Head of caudate nucleus (tissue), 42 donors: ENCODE measurements around the gene ANKRD31.
"Not testable (repeated sequence)": the region's sequence is repeated elsewhere in the genome, so short reads cannot be mapped to it uniquely, and the experiment has no call there.

Experiments used
- DNase-seq, 42 donors: peaks; one replicate each; pipeline versions ENCODE4 v3.0.0 to v3.0.0-alpha.2; 2020 to 2021; ENCODE audit warnings: mixed read lengths in 7 of 42
- intact Hi-C: fragments of 100-400 bp; cut with DNase I; formaldehyde crosslinking; loops from one replicate; pipeline ENCODE4 v1.15.0; 2022

ANKRD31 gene

DNA sequence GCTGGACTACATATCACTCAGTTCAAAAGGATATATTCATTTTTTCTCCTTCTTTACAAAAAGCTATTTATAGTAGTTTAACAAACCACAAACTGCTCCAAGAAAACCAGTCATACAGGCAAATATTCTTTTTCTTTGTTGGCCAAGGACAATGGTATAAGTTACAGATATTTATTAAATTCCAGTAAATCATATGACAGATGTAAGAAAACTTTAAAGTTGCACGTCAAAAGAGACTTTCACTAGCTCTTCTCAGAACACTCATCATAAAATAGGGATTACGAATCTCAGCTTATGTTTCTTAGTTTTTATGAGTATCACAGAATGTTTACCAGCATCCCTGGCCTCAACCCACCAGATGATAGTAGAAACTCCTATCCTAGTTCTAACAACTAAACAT lies 67.2 kb downstream of the ANKRD31 start:
- intact Hi-C loops: no loop called here
- no peak for DNase-seq

DNA sequence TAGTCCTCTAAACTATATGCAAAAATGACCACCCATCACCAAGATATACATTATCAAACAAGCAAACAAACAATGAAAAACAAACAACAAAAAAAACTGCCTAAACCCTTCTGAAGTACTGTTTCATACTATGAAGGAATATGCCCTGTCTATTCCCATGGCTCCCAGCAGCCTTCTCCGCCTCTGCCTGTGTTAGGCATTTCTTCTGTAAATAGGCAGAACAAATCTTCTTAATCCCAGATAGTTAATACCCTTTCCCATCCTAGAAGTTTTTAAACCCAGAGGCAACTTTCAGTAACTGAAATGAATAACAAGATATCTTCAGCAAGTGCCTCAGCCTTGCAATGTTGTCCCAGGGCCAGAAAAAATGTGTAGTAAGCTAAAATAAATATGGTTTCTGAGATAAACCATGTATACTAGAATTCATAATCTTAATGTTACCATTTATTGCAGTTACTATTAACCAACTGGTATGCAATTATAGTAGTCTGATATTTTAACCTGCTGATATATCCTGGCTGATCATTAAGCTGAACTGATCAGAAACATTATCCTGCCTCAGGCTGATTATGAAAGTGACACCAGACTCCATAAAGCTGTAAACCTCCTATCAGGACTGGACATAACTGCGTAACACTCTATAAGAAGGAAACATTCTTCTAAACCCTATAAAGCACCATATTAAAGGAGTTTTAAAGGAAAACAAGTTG lies 68.5 kb downstream of the ANKRD31 start:
- intact Hi-C loops: no loop called here
- no peak for DNase-seq

DNA sequence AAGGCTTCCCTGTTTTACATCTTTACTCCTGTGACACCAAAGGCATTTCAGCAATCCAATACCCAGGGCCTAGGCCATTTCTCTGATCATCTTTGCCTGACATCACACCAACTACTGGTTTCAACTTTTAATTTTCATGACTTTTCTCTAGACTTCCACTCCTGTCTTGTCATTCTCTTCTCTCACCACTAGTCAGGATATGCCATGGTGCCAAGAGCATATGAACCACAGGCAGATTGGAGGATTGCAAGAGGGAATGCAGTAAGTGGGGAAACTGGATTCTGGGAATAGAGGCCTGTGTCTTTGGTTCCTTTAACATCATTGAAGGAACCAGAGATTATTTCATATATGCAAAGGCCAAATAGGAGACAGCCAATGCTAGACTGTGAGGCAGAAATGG lies 69.3 kb downstream of the ANKRD31 start:
- no peak for DNase-seq
- intact Hi-C loops: no loop called here

DNA sequence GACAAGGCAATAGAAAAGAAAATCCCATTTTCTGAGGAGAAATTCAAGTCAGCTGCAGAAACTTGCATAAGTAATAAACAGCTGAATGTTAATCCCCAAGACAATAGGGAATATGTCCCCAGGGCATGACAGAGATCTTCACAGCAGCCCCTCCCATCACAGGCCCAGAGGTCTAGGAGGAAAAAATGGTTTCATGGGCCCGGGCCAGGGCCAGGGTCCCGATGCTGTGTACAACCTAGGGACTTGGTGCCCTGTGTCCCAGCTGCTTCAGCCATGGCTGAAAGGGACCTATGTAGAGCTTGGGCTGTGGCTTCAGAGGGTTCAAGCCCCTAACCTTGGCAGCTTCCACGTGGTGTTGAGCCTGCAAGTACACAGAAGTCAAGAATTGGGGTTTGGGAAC lies 75.2 kb downstream of the ANKRD31 start:
- intact Hi-C loops, DNase-seq: not testable (repeated sequence)

DNA sequence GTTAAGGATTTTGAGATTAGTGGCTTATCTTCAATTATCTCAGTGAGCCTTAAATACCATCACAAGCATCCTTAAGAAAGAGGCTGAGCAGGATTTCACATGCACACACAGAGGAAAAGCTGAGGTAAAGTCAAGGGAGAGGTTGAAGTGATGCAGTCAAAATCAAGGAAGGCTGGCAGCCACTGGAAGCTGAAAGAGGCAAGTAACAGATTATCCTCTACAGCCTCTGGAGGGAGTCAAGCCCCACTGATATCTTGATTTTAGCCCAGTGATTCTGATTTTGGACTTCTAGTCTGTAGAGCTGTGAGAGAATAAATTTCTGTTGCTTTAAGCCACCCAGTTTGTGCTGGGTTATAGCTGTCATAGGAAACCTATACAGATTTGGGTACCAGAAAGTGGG lies 80.1 kb downstream of the ANKRD31 start:
- DNase-seq: no peak
- intact Hi-C loops: no loop called here

DNA sequence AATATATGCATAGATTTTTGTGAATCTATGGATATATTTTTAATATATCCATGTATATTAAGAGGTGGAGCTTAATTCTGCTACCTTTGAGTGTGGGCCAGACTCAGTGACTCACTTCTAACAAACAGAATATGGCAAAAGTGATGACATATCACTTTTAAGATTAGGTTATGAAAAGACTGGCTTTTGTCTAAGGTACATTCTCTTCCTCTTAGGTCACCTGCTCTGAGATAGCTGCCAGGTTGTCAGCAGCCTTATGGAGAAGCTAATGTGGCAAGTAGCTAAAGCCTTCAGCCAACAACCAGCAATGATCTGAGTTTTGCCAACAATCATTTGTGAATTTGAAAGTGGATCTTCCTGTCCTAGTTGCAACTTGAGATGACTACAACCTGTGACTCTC lies 83.8 kb downstream of the ANKRD31 start:
- intact Hi-C loops: no loop called here
- no peak for DNase-seq

DNA sequence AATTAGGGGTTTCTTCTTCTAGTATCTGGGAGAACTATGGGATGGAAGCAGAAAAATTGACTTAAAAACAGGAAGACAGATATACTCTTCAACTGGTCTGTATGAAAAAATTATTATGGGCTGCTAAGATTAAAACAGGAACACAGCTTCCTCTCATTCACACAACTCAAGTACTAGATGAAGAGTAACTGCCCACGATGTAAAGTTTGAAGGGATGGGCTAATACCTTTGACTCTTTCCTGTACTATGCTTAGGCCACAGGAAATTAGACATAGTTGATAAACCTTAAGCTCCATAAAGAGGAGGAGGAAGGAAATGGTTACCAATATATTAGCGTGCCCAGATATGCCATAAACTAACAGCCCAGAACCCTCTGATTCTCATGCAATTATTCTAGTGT lies 88.6 kb downstream of the ANKRD31 start:
- intact Hi-C loops: no loop called here
- DNase-seq: no peak

DNA sequence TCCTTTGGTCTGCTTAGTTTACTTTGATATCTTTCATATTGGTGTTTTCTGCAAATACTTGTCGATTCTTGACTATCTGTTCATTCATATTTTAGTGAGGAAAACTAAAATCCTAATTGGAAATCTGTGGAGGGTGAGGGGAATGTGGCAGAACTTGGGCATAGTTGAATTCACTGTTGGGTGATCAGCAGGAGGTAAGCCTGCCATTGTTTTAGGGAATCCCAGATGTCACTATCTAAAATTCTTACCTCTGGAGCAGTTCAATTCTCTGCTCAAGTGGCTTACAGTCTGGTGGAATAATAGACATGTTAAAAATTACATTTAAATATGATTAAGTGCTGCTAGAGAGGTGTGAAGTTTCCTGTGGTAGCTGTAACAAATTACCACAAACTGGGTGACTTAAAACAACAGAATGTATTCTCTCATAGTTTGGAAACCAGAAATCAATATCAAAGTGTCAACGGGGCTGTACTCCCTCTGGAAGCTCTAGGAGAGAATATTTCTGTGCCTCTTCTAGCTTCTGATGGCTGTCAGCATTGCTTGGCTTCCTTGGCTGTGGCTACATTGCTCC lies 94.0 kb downstream of the ANKRD31 start:
- intact Hi-C loops: no loop called here

DNA sequence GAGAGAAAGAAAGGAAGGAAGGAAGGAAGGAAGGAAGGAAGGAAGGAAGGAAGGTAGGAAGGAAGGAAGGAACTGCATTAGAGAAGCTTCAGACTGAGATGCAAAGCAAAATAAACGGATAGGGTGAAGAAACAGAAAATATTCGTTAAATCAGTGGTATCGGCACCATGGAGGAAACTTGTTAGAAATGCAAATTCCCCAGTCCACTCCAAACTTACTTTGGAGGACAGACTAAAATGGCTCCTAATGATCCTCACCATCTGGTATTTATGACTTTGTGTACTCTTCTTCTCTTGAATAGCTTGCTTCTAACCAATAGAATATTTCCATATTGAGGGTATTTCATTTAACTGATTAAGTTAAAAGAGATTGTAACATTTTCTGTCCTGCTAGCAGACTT lies 96.4 kb downstream of the ANKRD31 start:
- no peak for DNase-seq
- intact Hi-C loops: no loop called here

More for the DNA sequence above, 94.0 kb downstream of the ANKRD31 start:
- DNase-seq: no peak

DNA sequence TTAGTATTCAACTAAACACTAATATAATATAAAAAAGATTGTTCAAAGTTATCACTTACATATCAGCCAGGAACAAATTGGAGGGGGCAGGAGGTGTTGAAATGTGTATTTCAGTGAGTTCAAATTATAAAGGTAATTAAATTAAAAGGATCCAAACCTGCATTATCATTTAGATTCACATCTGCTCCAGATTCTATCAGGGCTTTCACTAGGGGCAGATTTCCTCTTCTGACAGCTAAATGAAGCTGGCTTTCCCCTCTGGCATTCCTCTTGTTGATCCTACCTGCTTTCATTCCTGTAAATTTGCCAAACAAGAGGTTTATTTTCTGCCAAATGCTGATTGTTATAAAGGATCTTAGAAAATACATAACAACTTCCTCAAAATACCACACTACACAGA lies 98.0 kb downstream of the ANKRD31 start:
- intact Hi-C loops: no loop called here
- no peak for DNase-seq

DNA sequence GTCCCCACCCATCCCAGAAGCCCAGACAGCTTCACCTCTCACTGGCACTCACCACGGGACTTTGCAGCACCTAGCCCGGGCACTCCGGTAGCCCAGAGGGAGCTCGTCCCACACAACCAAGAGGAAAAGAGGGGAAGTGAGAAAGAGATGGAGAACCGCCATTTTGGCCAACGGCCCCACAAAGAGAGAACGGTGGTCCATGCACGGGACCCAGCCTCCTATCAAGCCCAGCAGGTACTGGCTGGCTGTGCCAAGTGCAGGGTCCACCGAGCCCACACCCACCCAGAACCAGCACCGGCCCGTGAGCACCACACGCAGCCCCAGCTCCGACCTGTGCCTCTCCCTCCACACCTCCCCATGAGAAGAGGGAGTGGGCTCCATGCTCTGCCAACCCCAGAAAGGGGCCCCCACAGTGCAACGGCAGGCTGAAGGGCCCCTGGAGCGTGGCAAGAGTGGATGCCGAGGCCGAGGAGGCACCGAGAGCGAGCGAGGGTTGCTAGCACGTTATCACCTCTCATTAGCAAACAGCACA lies 105.8 kb downstream of the ANKRD31 start:
- no peak for DNase-seq
- intact Hi-C loops: no loop called here

DNA sequence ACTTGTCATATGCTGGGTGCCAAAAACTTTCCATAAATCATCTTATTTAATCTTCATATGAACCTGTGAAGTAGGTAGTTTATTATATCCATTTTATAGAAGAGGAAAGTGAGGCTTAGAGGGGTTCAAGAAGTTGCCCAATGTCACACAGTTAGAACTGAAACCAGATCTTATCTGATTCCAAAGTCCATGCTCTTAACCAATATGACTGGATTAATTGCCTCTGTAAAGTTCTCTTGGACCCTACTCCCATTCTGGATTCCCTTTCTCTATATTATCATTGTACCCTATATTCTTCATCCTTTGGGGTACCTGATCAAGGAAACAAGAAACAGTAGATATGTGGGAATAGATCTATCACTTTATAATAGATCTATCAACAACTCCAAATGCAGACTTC lies 119.8 kb downstream of the ANKRD31 start:
- intact Hi-C loops: no loop called here
- no peak for DNase-seq

DNA sequence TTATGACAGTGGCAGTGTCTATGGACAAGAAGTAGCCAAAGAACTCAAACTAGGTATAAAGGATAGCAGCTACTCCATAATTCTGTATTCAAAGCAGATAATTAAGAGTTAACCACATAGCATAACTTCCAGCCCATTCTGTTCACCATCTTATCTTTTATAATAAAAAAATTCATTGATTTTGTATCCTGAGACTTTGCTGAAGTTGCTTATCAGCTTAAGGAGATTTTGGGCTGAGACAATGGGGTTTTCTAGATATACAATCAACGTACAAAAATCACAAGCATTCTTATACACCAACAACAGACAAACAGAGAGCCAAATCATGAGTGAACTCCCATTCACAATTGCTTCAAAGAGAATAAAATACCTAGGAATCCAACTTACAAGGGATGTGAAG lies 122.4 kb downstream of the ANKRD31 start:
- DNase-seq, intact Hi-C loops: not testable (repeated sequence)

DNA sequence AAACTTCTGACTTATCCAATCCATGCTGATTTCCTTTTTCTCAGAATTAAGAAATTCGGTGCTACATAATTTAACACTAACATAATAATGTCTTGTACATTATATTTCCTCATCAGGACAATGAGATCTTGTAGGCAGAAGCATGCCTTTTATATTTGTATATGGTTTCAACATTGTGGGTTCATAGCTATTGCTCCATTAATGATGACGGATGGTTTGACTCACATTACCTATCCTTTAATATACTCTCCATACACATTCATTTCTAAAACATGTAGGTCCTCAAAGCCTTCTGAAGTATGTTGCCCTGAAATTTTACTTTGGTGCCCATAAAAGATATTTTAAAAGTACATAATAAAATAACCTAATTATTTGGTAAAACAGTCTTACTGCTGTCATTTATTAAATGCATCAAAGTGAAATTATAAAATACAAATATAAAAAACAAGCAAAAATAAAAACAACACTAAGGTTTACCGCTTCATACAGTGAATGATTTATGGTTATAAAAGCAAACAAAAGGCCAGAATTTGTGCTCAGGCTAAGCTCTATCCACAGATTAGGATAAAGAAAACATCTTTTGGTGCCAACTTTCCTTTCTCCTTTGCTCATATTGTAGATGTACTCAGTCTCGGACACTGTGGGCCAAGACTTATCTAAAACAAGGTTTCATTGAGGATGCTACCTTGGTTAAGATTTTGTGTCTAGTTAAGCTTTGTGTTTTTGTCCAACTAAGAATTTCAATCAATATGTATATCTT lies 123.1 kb downstream of the ANKRD31 start:
- DNase-seq: no peak
- intact Hi-C loops: no loop called here

DNA sequence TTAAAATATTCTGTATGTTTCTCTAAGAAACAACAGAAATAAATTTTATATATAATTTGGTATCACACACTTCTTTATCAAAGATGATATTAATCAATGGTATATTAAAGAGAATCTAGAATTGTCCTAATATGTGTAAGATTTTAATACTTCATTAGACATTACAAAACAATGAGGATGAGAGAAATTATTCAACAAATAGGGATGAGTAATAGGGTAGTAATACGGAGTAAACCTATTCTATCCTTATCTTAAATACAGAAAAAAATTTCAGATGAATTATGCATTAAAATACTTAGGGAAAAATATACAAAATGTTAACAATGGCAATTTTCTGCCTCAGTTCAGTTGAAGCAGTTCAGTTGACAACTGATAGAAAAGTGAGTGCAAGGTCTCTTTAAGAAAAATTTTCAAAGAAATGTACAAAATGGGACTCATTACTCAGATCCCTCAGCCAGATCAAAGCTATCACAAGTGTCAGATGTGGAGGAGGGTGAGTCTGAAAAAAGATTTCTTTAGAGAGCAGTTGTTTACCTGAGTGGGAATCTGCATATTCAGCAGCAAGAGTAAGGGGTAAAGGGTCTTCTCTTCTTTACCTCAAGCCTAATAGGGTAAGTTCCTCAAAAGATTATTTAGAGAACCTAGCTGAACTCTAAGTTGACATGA lies 127.6 kb downstream of the ANKRD31 start:
- DNase-seq: no peak
- intact Hi-C loops: no loop called here

DNA sequence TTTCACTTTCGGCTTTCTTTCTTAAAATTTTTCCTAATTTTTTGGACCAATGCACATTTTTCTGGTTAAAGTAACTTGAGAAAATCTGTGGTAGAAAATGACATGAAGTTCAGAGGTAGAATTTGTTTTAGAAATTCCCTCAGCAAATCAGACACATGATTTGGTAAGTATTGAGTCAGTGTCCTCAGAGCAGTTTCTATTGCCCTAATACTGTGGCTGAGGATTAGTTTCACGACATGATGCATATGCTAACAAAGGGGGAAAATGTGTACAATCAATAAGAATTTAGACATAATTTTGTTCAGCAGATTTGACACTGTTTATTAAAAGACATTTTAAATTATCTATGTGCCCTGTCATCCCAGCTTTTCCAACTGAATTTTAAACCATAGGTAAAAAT lies 128.2 kb downstream of the ANKRD31 start:
- no peak for DNase-seq
- intact Hi-C loops: no loop called here

DNA sequence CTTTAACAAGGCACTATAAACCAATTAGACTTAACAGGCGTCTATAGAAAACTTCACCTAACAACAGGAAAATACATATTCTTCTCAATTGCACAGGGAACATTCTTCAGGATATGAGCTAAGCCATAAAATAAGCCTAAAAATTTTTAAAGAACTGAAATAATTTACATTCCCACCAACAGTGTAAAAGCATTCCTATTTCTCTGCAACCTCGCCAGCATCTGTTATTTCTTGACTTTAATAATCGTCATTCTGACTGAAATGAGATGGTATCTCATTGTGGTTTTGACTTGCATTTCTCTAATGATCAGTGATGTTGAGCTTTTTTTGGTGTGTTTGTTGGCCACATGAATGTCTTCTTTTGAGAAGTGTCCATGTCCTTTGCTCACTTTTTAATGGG lies 140.7 kb downstream of the ANKRD31 start:
- intact Hi-C loops: not testable (repeated sequence)

DNA sequence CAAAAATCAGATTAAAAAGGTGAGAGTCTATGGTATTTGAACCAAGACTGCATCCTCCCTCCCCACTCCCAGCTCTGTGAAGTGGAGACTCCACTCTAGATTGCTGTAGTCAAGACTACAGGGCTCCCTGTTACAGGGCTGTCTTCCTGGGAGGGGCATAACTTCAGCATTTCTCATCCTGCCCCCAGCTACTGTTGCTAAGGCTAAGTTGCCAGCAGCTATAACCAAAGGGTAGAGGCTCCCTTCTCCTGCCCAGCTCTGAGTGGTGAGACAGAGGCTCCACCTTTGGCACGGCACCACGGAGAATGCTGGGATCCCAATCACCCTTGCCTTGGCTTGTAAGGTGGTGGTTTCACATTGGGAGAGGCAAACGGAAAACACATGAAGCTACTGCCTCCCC lies 145.1 kb downstream of the ANKRD31 start:
- DNase-seq: no peak
- intact Hi-C loops: no loop called here

More for the DNA sequence above, 140.7 kb downstream of the ANKRD31 start:
- DNase-seq: not testable (repeated sequence)

DNA sequence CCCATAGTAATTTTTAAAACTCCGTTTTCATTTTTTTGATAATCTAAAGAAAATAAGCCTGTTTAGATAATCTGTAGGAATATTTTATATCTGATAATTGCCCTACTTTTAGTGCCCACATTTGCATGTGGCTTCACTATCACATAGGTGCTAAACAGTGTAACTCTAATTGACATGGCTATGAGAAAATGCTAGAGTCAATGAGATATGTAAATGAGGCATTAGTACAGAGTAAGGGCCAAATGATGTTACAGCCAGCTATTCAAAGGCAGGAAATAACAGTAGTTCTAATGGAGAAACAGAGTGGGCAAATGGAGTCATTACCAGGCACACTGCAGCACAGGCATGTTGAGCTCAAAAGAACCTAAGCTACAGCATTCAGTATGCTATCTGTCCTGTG lies 147.0 kb downstream of the ANKRD31 start:
- DNase-seq: no peak
- intact Hi-C loops: no loop called here

DNA sequence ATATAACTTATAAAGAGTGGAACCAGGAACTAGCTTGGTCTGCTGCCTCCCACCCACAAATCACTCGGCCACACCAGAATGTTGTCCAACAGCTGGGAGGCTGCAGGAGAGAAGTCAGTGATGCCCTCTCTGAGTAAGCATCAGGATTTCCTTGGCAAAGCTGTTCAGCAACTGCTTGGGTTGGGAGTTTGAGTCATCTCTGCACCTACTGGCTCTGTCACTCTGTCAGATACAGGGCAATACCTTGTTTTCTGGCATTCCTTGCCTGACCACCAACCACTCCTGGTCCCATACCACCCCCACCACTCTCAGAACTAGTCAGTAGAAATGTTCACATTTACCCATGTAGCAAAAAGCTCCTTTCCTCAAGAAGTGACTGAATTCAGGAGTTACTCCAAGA lies 147.5 kb downstream of the ANKRD31 start:
- intact Hi-C loops: no loop called here
- DNase-seq: no peak
